ENCODE measurements around the gene CDKL5. TPM values are rescaled to one million over a fixed set of nuclear protein-coding genes. Genes with fewer than 3 reads are reported as not detected.

Gene CDKL5
- polyA plus RNA-seq, 3 donors = 0.97 to 1.4 (median 1.1) TPM

DNA sequence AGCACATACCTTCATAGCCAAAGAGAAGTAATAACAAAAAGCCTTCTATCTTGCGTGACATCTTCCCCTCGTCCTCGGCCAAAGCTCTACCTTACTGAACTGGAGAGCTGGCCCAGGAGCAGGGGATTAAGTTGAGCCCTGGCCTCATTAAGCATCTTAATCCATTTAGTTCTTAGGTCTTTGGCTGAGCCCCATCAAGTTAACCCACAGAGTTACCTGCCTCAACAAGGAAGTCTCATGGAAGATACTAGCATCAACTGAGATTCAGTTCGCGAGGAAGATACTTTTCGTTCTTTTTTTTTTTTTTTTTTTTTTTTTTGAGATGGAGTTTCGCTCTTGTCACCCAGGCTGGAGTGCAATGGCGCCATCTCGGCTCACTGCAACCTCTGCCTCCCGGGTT lies 246.6 kb downstream of the CDKL5 start, which contains the start of gene RS1:
TSS of gene RS1 (minus strand) at position 101 of the 400 bp plus-strand sequence. CDS start at position 61, 40 bp downstream.
- WGBS, 3 donors = 87 to 90% (median 88%) methylated on average over 9 to 10 of the region's 10 CpGs
- no peak within 1 kb of the TSS for H3K27ac ChIP-seq (ENCODE audit: low read depth, low read length)

GRCh38 chrX:18674417-18674787 lies 249.0 kb downstream of the CDKL5 start:
- WGBS, 3 donors = 0 to 21% (median 1%) methylated on average over 14 to 19 of the region's 19 CpGs
- no peak overlapping the region for H3K27ac ChIP-seq (ENCODE audit: low read depth, low read length)

GRCh38 chrX:18674788-18675735 lies 249.7 kb downstream of the CDKL5 start:
- whole genome bisulfite sequencing, 3 donors = 1 to 26% (median 2%) methylated on average over 49 to 73 of the region's 74 CpGs

GRCh38 chrX:18676050-18676449 lies 250.6 kb downstream of the CDKL5 start:
- H3K27ac ChIP-seq (ENCODE audit: low read depth, low read length) = no peak overlapping the region
- 67 to 80% (median 72%) methylated on average over 8 to 10 of the region's 10 CpGs for WGBS, 3 donors

More at GRCh38 chrX:18674788-18675735, 249.7 kb downstream of the CDKL5 start:
- H3K27ac ChIP-seq (ENCODE audit: low read depth, low read length) = no peak overlapping the region

GRCh38 chrX:18676470-18676869 lies 251.1 kb downstream of the CDKL5 start:
- WGBS, 3 donors = 46 to 53% (median 50%) methylated on average over 9 to 11 of the region's 11 CpGs
- H3K27ac ChIP-seq (ENCODE audit: low read depth, low read length) = no peak overlapping the region

DNA sequence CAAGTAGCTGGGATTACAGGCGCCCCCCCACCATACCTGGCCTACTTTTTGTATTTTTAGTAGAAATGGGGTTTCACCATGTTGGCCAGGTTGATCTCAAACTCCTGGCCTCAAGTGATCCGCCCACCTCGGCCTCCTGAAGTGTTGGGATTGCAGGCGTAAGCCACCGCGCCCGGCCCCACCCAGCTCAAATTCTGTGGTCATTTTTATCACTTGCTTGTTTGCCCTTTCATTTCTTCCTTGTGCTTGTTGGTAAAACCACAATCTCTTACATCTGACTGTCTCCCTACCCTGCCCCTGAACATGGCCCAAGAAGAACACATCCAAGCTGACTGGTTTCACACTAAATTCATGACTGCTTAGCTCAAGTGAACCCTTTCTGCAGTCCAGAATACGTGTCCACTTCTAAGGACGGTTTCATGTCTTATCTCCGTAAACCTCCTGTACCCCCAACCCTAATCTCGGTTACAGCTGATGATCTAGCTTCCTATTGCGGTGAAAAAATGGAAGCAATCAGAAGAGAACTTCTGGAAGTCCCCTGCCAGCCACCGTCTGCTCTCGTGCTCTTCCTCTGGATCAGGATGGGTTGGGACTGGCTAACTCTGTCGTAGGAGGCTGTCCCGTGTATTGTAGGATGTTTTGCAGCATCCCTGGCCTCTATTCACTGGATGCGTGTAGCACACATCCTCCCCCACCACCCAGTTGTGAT lies 251.9 kb downstream of the CDKL5 start:
- no peak overlapping the region for H3K27ac ChIP-seq (ENCODE audit: low read depth, low read length)
- 61 to 86% (median 69%) methylated on average over 15 to 17 of the region's 17 CpGs for WGBS, 3 donors

- no peak overlapping the region for H3K27ac ChIP-seq (ENCODE audit: low read depth, low read length)
- WGBS, 3 donors = 88 to 93% (median 88%) methylated on average over 6 of the region's 6 CpGs
Measured at GRCh38 chrX:18681996-18682395, 256.6 kb downstream of the CDKL5 start.

GRCh38 chrX:18682979-18683387 lies 257.6 kb downstream of the CDKL5 start:
- 78 to 92% (median 79%) methylated on average over 9 of the region's 9 CpGs for WGBS, 3 donors

DNA sequence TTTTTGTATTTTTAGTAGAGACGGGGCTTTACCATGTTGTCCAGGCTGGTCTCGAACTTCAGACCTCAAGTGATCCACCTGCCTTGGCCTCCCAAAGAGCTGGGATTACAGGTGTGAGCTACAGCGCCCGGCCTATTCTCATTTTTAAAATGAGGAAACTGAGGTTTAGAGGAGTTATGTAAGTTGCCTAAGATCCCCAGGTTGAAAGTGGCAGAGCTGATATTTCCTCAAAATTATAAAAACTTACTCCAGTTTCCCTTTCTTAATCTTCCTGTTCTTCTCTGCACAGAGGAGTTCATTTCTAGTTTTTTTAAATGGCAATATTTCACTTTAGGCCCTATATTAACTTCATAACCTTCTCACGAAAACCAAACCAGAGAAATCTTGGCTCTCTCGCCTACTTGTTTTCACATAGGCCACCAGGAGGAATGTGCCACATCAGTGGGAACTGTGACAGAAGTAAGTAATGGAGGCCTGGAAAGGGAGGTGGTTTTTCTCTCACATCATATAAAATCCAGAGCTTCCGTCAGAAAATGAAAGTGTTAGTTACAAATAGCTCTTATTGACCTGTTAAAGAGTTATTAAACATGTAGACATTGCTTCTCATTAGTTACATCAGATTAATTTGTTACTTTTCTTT lies 262.6 kb downstream of the CDKL5 start:
- 67 to 77% (median 72%) methylated on average over 7 of the region's 7 CpGs for WGBS, 3 donors
- no peak overlapping the region for H3K27ac ChIP-seq (ENCODE audit: low read depth, low read length)

More at GRCh38 chrX:18682979-18683387, 257.6 kb downstream of the CDKL5 start:
- H3K27ac ChIP-seq (ENCODE audit: low read depth, low read length) = no peak overlapping the region

DNA sequence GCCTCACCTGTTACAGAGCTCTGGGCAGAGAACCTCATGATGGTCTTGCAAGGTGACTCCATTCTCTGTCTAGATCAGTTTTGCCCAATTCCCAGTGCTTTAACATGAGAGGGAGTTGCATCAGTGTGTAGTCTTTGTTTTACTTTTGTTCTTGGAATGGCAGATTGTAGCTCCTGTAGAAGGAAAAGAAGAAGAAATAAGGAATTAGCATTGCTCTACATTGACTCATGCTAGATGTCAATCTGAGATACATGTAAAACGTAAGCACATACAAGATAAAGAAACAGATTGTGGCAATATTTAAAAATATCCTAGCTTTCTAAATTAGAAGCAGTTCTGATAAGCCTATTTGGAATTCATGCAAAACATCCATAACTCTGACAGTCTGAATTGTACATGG lies 266.0 kb downstream of the CDKL5 start:
- no peak overlapping the region for H3K27ac ChIP-seq (ENCODE audit: low read depth, low read length)
- WGBS, 3 donors = 33 to 71% (median 62%) methylated on average over 1 of the region's 1 CpG

- no peak overlapping the region for H3K27ac ChIP-seq (ENCODE audit: low read depth, low read length)
- WGBS, 3 donors = 88 to 100% (median 95%) methylated on average over 4 of the region's 4 CpGs
Measured at GRCh38 chrX:18692541-18692940, 267.1 kb downstream of the CDKL5 start.

DNA sequence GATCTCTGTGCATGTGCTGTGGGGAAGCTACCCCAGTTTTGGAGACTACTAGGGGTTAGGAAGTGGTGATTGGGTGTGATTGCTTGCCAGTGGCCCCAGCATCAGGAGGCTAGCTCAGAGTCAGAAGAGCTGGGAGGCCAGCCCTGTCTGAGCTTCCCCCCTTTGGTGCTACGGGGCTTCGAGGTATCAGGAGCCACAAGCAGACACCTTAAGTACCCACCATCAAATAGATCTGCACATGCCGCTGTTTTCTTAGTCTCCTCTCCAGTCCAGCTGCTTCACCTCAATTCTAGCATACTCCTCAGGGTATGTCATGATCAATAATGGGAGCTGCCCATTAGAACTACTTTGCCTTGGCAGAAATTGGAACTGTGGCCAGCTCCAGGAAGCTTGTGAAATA lies 271.2 kb downstream of the CDKL5 start:
- no peak overlapping the region for H3K27ac ChIP-seq (ENCODE audit: low read depth, low read length)
- 81 to 100% (median 86%) methylated on average over 1 to 3 of the region's 3 CpGs for WGBS, 3 donors

DNA sequence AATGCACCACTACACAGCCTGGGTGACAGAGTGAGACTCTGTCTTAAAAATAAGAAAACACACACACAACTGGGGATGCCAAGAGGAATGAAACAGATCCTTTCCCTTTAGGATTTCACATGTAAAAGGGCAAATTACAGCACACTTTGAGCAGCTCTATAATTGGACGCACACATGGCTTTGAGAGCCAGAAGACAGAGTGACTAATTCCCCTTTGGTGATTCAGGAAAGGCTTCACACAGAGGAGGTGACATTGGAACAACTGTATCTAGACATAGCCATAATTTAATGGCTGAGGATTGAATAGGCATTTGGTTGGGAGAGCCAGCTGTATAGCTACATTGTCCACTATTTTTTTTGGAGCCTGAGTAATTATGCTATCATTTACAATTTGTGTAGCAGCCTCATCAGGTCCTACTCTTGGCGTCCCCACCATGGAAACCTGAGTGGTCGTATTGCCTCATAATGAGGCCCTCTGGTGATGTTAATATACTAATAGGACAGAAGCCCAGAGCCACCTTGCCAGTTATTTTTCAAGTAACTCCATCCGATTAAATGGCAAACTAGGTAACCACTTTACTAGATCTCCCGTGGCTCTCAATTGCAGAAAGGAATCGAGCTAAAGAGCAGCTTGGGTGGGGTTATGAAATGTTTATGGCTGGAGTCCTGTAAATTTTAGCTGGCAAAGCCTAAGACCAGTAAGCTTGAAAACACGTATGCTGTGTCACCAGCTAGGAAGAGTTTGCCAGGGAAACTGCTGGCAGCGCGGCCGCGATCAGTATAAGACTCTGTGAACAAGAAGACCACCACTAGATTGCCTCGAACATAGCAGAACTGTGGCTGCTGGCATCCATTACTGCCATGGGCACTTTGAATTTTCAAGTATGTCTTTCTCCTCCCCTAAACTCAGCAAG lies 273.6 kb downstream of the CDKL5 start:
- 87 to 94% (median 92%) methylated on average over 12 of the region's 12 CpGs for WGBS, 3 donors
- H3K27ac ChIP-seq (ENCODE audit: low read depth, low read length) = no peak overlapping the region

- H3K27ac ChIP-seq (ENCODE audit: low read depth, low read length) = no peak overlapping the region
- WGBS, 3 donors = 72 to 85% (median 81%) methylated on average over 5 of the region's 5 CpGs
Measured at GRCh38 chrX:18701621-18702361, 276.4 kb downstream of the CDKL5 start.

DNA sequence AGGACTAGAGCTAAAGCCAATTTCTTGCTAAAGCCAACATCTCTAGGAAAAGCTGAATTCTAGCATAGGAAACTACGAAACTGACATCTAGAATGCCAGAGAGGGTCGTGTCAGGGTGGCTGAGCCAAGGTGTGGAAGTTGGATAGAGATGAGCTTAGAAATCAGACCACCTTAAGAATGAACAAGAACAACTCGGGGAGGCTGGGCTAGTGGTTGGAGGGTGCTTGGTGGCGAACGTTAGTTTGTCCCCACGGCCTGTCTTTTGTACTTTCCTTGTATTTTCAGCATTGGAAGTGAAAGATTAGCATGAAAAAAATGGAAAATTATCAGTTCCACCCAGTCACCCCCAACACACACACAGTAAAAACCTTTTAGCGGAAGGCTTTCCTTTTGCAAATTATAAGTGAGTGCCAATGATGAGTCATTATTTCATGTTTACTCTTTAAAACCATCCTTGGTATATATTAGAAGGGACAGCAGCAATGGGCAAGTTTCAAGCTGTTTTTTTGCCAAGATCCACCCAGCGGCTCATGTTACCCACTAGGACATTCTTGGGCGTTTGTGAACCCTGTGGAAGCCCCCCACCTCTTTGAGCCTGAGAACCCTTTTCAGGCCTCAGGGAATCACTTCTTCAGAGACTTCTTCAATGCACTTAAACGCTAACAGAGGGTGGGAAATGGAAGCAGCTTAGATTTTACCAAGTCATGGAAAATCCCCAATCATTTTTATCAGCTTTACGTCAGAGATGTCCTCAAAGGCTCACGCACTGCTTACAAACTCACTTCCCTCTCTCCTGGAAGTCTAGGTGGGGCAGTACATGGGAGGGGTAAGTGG lies 277.2 kb downstream of the CDKL5 start:
- 64 to 71% (median 64%) methylated on average over 12 of the region's 12 CpGs for WGBS, 3 donors
- no peak overlapping the region for H3K27ac ChIP-seq (ENCODE audit: low read depth, low read length)

Measured in adipose tissue (tissue), 3 donors.